DMS114 treated with DMSO at 0.1 percent for 48 hours (cell line): ENCODE results near the gene YPEL4.
A peak's percentile ranks its signal among the peaks of the same experiment; 100 is the strongest.

Source experiments
- DNase-seq: peaks from one replicate; lab custom pipeline; 2025; ENCODE audit not compliant: unreplicated experiment; lab: John Stamatoyannopoulos, UW

The YPEL4 gene

DNA sequence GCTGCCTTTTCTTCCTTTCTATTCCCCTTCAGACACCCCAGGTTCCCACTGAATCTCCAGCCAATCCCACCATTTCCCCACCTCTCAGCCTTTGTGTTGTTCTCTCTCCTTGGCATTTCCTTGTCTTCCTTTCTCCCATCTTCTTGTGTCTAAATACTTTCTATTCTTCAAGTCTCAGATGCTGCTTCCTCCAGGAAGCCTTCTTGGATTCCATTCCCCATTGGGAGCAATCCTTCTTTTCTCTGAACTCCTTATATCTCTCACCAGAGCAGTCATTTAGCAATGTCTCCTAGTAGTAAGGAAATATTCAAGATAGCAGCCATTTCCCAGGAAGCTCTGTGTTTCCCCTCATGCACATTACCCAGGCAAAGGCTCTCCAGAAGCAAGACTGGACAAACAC is 15.4 kb downstream of the YPEL4 start:
- DNase-seq = no peak

DNA sequence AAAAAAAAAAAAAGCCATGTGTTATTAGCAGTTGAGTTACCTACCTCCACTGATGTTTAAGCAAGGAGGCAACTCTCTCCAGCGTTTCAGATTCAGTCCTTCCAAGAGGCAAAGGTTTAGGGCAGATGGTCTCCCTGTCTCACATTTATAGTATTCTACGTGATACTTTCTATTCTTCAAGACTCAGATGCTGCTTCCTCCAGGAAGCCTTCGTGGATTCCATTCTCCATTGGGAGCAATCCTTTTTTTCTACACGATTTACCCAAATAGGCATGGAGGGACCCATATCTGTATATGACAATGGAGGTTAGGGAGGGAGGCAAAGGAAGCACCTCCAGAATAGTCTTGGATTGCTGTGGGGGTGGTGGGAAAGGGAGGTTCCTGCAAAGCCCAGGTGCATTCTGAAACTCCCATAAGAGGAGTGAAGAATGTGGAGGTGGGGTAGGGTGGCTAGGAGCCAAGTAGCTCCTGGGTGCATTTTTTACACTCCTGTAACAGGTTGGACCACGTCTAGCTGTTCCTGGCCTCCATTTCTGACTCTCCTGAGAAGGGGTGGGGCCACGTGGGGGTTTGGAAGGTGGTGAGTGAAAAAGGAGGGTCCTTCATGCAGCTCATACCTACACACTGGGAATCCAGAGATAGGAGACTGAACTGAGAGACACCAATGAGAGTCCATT is 16.2 kb downstream of the YPEL4 start:
- DNase-seq = no peak

GRCh38 chr11:57632116-57632515 is 17.6 kb downstream of the YPEL4 start:
- no peak for DNase-seq

DNA sequence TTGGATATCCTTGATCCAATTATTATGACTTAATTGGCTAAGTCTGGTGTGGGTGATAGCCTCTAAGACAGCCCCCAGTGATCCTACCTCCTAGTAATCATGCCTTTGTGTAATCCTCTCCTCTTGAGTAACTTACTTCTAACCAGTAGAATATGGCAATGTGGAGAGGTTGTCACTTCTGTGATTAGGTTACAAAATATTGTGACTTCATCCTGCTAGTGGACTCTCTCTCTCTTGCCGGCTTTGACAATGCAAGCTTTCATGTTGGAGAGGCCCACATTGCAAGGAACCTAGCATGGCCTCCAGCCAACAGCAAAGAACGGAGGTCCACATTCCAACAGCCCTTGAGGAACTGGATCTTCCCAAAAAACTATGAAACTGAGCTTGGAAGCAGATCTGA is 19.5 kb downstream of the YPEL4 start:
- no peak for DNase-seq

GRCh38 chr11:57626895-57627294 is 22.8 kb downstream of the YPEL4 start:
- DNase-seq = no peak

- no peak for DNase-seq
Observed at GRCh38 chr11:57624864-57625263, 24.8 kb downstream of the YPEL4 start.

DNA sequence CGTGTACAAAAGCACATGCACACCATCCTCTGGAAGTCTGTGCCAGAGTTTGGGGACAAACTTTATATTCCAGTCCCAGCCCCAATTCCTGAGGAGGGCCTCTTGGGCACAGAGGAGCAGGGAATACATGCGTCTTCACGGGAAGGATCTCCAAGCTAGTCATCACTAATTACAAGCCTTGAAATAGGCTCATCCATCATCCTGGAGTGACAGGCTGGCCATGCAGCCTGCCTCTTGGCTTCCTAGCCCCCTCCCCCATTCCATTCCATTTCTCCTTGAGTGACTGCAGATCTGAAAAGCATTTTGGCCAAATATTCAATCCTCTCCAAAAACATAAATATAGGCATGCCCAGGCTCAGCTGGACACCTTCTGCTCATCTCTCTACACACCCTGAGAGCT is 27.4 kb downstream of the YPEL4 start:
- DNase-seq = no peak

- DNase-seq = no peak
Observed at GRCh38 chr11:57620467-57620866, 29.2 kb downstream of the YPEL4 start.

- DNase-seq = no peak
Observed at GRCh38 chr11:57619331-57619730, 30.4 kb downstream of the YPEL4 start.

DNA sequence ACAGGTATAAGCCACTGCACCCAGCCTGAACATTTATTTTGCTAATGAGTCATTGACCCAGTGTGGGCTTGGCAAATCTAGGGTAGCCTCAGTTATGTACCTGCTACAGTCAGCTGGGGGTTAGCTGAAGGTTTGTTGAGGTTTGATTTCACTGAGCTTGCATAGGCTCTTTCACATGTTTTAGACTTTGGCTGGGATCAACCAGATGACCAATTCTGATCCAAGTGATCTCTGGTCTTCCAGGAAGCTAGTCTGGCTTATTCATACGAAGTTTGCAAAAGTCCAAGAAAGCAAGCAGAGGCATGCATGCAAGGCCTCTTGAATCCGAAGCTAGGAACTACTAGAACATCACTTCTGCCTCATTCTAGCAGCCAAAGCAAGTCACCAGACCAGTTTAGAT is 31.3 kb downstream of the YPEL4 start:
- DNase-seq = no peak

GRCh38 chr11:57616595-57616994 is 33.1 kb downstream of the YPEL4 start:
- DNase-seq = no peak

DNA sequence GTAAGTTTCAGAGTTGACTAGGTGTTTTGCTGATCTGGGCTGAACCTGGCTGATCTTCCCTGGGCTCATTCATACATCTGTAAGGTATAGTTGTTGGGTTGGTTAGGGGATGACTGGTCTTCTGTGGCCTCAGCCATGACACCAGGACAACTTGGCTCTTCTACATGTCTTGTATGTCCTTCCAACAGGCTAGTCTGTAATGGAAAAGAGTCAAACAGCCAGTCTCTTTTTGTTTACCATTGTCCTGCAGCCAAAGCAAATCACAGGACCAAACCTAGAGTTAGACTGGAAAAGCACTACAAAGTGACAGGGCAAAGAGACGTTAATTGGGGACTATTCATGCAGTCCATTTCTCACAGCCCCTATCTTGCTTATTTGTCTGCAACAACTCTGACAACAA is 34.4 kb downstream of the YPEL4 start:
- DNase-seq = no peak

- no peak for DNase-seq
Observed at GRCh38 chr11:57614234-57614772, 35.4 kb downstream of the YPEL4 start.

DNA sequence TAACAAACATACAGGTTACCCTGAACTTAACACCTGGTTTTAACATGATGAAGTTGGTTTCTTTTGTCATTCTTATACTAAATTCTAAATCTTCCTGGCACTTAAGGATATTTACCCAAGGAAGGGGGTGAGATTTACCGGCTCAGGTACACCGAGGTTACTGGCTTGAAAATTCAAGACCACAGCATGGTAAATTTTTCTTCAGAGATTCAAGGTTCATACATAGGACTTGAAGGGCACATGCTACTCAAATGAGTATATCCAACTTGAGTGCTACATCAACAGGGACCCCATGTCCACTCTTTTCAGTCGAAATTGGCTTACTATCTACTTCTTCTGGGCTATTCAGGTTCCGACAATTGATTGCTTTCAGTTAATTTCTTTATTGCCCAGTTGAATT is 39.5 kb downstream of the YPEL4 start:
- no peak for DNase-seq

GRCh38 chr11:57605028-57605420 is 44.7 kb downstream of the YPEL4 start:
- no peak for DNase-seq

- no peak for DNase-seq
Observed at GRCh38 chr11:57604296-57605027, 45.2 kb downstream of the YPEL4 start.

DNA sequence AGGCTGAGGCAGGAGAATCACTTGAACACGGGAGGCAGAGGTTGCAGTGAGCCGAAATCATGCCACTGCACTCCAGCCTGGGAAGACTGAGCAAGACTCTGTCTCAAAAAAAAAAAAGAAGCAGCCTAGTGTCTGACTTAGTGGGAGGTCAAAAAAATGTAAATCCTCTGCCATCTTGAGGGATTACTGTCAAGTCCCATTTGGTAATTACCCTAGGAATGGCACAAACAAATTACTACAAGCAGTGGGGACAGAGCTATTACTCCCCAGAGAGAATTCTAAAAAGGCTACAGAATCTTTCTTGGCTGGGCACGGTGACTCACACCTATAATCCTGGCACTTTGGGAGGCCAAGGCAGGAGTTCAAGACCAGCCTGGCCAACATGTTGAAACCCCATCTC is 48.4 kb downstream of the YPEL4 start:
- DNase-seq = no peak

DNA sequence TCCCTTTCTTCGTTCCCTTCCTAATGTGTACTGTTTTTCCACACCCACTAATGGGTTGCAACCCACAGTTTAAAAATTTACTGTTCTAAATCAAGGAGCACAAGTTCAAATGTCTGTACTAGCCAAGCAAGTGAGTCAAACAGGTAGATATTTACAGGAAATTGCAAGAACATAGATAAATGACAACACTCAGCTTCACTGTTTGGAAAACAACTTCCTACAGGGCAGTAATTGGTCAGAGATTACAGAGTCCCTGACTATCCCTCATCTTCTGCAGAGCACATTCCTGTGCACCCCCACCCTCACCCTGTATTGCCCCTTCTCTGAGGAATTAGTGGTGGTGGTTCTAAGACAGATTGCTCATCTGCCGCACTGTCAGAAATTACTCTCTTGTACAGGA is 50.3 kb downstream of the YPEL4 start:
- no peak for DNase-seq

DNA sequence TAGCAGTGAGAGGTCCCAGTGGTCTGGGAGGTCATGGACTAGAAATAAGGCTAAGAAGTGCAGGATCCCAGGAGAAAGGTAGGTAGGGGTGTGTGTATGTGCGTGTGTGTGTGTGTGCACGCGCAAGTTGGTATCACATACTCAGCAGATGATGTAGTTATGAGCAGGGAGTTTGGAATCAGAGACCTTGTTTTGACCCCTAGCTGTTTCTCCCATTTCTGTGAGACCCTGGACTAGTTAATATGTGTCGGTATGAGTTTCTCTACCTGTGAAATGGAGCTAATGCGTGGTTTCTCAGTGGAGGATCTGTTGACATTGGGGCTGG is 50.9 kb downstream of the YPEL4 start:
- DNase-seq = no peak

- peak; percentile 2 for DNase-seq
Observed at GRCh38 chr11:57597916-57598830, 51.5 kb downstream of the YPEL4 start.

DNA sequence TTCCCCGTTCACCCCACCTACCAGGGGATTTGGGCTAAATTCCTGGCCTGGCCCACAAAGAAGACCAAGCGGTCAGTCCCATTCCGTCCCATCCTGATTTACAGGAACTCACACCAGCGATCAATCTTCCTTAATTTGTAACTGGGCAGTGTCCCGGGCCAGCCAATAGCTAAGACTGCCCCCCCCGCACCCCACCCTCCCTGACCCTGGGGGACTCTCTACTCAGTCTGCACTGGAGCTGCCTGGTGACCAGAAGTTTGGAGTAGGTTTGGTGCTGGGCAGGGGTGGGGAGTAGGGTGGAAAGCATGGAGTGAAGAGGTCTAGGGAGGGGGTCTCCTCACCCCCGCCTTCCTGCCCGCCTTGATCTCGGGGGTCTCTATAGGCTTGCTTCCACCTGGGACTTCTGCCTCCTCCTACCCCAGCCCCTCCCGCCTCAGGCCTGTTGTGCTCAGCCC is 52.2 kb downstream of the YPEL4 start, which contains the start of gene SERPING1:
Gene SERPING1, plus strand, starts transcription at position 225 of the 455 bp plus-strand sequence. CDS start 586 bp downstream, outside the sequence.
- no peak for DNase-seq
